Mesendoderm (in vitro differentiated cells): ENCODE results near the gene GOLGA6C.

Experiments
- DNase-seq: peaks from one replicate; pipeline ENCODE4 v3.0.0; 2013
- H2AK5ac ChIP-seq: 2 replicates; pipeline ENCODE4 v1.6.1; 2013; ENCODE audit warnings: low read length, inconsistent platforms
- H2BK120ac ChIP-seq: 2 replicates; pipeline ENCODE4 v1.6.1; 2013; ENCODE audit warnings: low read depth, mild to moderate bottlenecking, low read length, moderate library complexity, mixed read lengths
- H2BK15ac ChIP-seq: replicated peaks from 2 replicates; pipeline ENCODE4 v1.6.1; 2013; ENCODE audit warnings: low read depth, mild to moderate bottlenecking, moderate library complexity
- H2BK5ac ChIP-seq: 2 replicates; pipeline ENCODE4 v1.6.1; 2013; ENCODE audit warnings: low read length, inconsistent platforms
- H3K18ac ChIP-seq: 2 replicates; pipeline ENCODE4 v1.6.1; 2013; ENCODE audit warnings: mild to moderate bottlenecking, low read length, mixed read lengths
- H3K23ac ChIP-seq: one replicate; pipeline ENCODE4 v1.6.1; 2013; ENCODE audit warnings: low read length
- H3K27ac ChIP-seq: 2 replicates; pipeline ENCODE4 v1.5.1; 2013; ENCODE audit warnings: low read depth, mild to moderate bottlenecking, inconsistent platforms, low read length, moderate library complexity
- H3K27me3 ChIP-seq: 2 replicates; pipeline ENCODE4 v1.6.1; 2013; ENCODE audit warnings: low read length, control low read depth, mild to moderate bottlenecking, inconsistent platforms; ENCODE audit not compliant: insufficient read depth, poor library complexity
- H3K36me3 ChIP-seq: 2 replicates; pipeline ENCODE4 v1.6.1; 2013; ENCODE audit warnings: low read length, inconsistent platforms; ENCODE audit not compliant: control insufficient read depth, insufficient read depth
- H3K4ac ChIP-seq: one replicate; pipeline ENCODE4 v1.6.1; 2013; ENCODE audit warnings: low read depth, mild to moderate bottlenecking, low read length, moderate library complexity
- H3K4me1 ChIP-seq: 2 replicates; pipeline ENCODE4 v1.6.1; 2013; ENCODE audit warnings: low read depth, low read length, inconsistent platforms; ENCODE audit not compliant: control insufficient read depth
- H3K4me2 ChIP-seq: 2 replicates; pipeline ENCODE4 v1.6.1; 2013; ENCODE audit warnings: low read length
- H3K4me3 ChIP-seq: 2 replicates; pipeline ENCODE4 v1.5.1; 2013; ENCODE audit warnings: mild to moderate bottlenecking, low read length
- H3K56ac ChIP-seq: one replicate; pipeline ENCODE4 v1.6.1; 2013; ENCODE audit warnings: low read length
- H3K79me1 ChIP-seq: 2 replicates; pipeline ENCODE4 v1.6.1; 2013; ENCODE audit warnings: low read length, inconsistent platforms
- H3K79me2 ChIP-seq: 2 replicates; pipeline ENCODE4 v1.6.1; 2013; ENCODE audit warnings: mild to moderate bottlenecking, low read length; ENCODE audit not compliant: control insufficient read depth, insufficient read depth
- H3K9ac ChIP-seq: 2 replicates; pipeline ENCODE4 v1.6.1; 2013; ENCODE audit warnings: low read length, inconsistent platforms
- H4K5ac ChIP-seq: one replicate; pipeline ENCODE4 v1.6.1; 2013; ENCODE audit warnings: low read length
- H4K8ac ChIP-seq: one replicate; pipeline ENCODE4 v1.6.1; 2013; ENCODE audit warnings: low read depth, mild to moderate bottlenecking, control low read depth, low read length, moderate library complexity
- WGBS: extraction: QIAGEN DNeasy Blood & Tissue Kit; methylation state at CpG from one replicate; pipeline ENCODE4 v1.1.7; 2013; ENCODE audit warnings: low lambda C conversion rate, missing lambda C conversion rate; ENCODE audit not compliant: insufficient coverage; ENCODE audit errors: extremely low coverage; 5-methylcytosine and 5-hydroxymethylcytosine counted together

GOLGA6C gene

GRCh38 chr15:75233504-75234190, 24.5 kb upstream of the GOLGA6C start:
- no peak for DNase-seq

GRCh38 chr15:75234191-75234810, 23.8 kb upstream of the GOLGA6C start:
- no peak for DNase-seq
- Histone ChIP-seq H3K18ac (no peak overlapping the region), H3K56ac (no peak overlapping the region), H2BK120ac (no peak overlapping the region), H3K27ac (no peak overlapping the region), H3K79me2 (no peaks in the 10 kb centered on the region), H2BK5ac (no peak overlapping the region), H3K4me1 (no peaks in the 10 kb centered on the region), H3K4ac (no peak overlapping the region), H4K5ac (no peak overlapping the region), H3K23ac (no peak overlapping the region), H2BK15ac (no peak overlapping the region), H2AK5ac (no peak overlapping the region), H3K9ac (no peak overlapping the region), H3K79me1 (no peaks in the 10 kb centered on the region), H3K36me3 (no peaks in the 10 kb centered on the region), H3K4me3 (no peak overlapping the region), H3K27me3 (no peaks in the 10 kb centered on the region), H3K4me2 (no peak overlapping the region), H4K8ac (no peak overlapping the region)
- WGBS: no CpG with 5 or more reads among the region's 5 CpGs

More at GRCh38 chr15:75233504-75234190, 24.5 kb upstream of the GOLGA6C start:
- Histone ChIP-seq H3K36me3 (no peaks in the 10 kb centered on the region), H3K4me1 (no peaks in the 10 kb centered on the region), H3K23ac (no peak overlapping the region), H2BK15ac (no peak overlapping the region), H4K5ac (no peak overlapping the region), H3K4ac (no peak overlapping the region), H4K8ac (no peak overlapping the region), H3K9ac (no peak overlapping the region), H3K18ac (no peak overlapping the region), H2AK5ac (no peak overlapping the region), H3K27ac (no peak overlapping the region), H3K4me2 (no peak overlapping the region), H2BK5ac (no peak overlapping the region), H3K27me3 (no peaks in the 10 kb centered on the region), H3K4me3 (no peak overlapping the region), H3K79me2 (no peaks in the 10 kb centered on the region), H3K79me1 (no peaks in the 10 kb centered on the region), H3K56ac (no peak overlapping the region), H2BK120ac (no peak overlapping the region)
- WGBS: no CpG with 5 or more reads among the region's 14 CpGs

GRCh38 chr15:75235051-75235673, 23.0 kb upstream of the GOLGA6C start:
- Histone ChIP-seq H3K27me3 (no peaks in the 10 kb centered on the region), H3K4ac (no peak overlapping the region), H3K4me1 (no peaks in the 10 kb centered on the region), H2AK5ac (no peak overlapping the region), H4K8ac (no peak overlapping the region), H3K18ac (no peak overlapping the region), H3K4me3 (no peak overlapping the region), H2BK5ac (no peak overlapping the region), H4K5ac (no peak overlapping the region), H3K4me2 (no peak overlapping the region), H3K79me2 (no peaks in the 10 kb centered on the region), H3K79me1 (no peaks in the 10 kb centered on the region), H3K23ac (no peak overlapping the region), H2BK15ac (no peak overlapping the region), H2BK120ac (no peak overlapping the region), H3K56ac (no peak overlapping the region), H3K9ac (no peak overlapping the region), H3K36me3 (no peaks in the 10 kb centered on the region), H3K27ac (no peak overlapping the region)
- no CpG with 5 or more reads among the region's 10 CpGs for whole genome bisulfite sequencing
- DNase-seq: no peak

GRCh38 chr15:75235760-75236729, 22.1 kb upstream of the GOLGA6C start:
- Histone ChIP-seq H3K56ac (no peak overlapping the region), H2BK15ac (no peak overlapping the region), H2BK5ac (no peak overlapping the region), H3K36me3 (no peaks in the 10 kb centered on the region), H3K27me3 (no peaks in the 10 kb centered on the region), H3K27ac (no peak overlapping the region), H3K23ac (no peak overlapping the region), H3K4me2 (no peak overlapping the region), H3K4me1 (no peaks in the 10 kb centered on the region), H3K79me1 (no peaks in the 10 kb centered on the region), H3K79me2 (no peaks in the 10 kb centered on the region), H4K5ac (no peak overlapping the region), H2BK120ac (no peak overlapping the region), H3K9ac (no peak overlapping the region), H3K18ac (no peak overlapping the region), H3K4me3 (no peak overlapping the region), H4K8ac (no peak overlapping the region), H2AK5ac (no peak overlapping the region), H3K4ac (no peak overlapping the region)
- no peak for DNase-seq
- no CpG with 5 or more reads among the region's 11 CpGs for WGBS

- Histone ChIP-seq H2BK5ac (no peak overlapping the region), H3K27me3 (no peaks in the 10 kb centered on the region), H3K36me3 (no peaks in the 10 kb centered on the region), H3K4ac (no peak overlapping the region), H3K79me2 (no peaks in the 10 kb centered on the region), H3K27ac (no peak overlapping the region), H2BK120ac (no peak overlapping the region), H2AK5ac (no peak overlapping the region), H3K18ac (no peak overlapping the region), H4K8ac (no peak overlapping the region), H4K5ac (no peak overlapping the region), H3K79me1 (no peaks in the 10 kb centered on the region), H3K4me2 (no peak overlapping the region), H3K23ac (no peak overlapping the region), H2BK15ac (no peak overlapping the region), H3K9ac (no peak overlapping the region), H3K4me3 (no peak overlapping the region), H3K4me1 (no peaks in the 10 kb centered on the region), H3K56ac (no peak overlapping the region)
- no peak for DNase-seq
- no CpG with 5 or more reads among the region's 11 CpGs for WGBS
These were observed 20.7 kb upstream of the GOLGA6C start for GRCh38 chr15:75237316-75237982.
